Glomerular endothelial cell (primary cell): ENCODE measurements around the gene ACTN4. TPM values are rescaled to one million over a fixed set of nuclear protein-coding genes. Genes with fewer than 3 reads are reported as not detected.
"Not testable (repeated sequence)": the region's sequence is repeated elsewhere in the genome, so short reads cannot be mapped to it uniquely, and the experiment has no call there.

ENCODE experiments used
- DNase-seq: peaks from one replicate; pipeline ENCODE4 v3.0.0-alpha.2; 2011; ENCODE audit warnings: low read depth, low spot score; ENCODE audit errors: extremely low read depth
- total RNA-seq: library from RNA; depleted of rRNA; stranded (reverse); fragments of >200 nt; gene quantifications from 2 replicates; pipeline ENCODE4 v1.2.3, GENCODE V29; 2015

Gene ACTN4
- total RNA-seq, 1 donor from 2014 or later, result 882 TPM

GRCh38 chr19:38760805-38761517 is 113.5 kb downstream of the ACTN4 start:
- DNase-seq, result not testable (repeated sequence)

DNA sequence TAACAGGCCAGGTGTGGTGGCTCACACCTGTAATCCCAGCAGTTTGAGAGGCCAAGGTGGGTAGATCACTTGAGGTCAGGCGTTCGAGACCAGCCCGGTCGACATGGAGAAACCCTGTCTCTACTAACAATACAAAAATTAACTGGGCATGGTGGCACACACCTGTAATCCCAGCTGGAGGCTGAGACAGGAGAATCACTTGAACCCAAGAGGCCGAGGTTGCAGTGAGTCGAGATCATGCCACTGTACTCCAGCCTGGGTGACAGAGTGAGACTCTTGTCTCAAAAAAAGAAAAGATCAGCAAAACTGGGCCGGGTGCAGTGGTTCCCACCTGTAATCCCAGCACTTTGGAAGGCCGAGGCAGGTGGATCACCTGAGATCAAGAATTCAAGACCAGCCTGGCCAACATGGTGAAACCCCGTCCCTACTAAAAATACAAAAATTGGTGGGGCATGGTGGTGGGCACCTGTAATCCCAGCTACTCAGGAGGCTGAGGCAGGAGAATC is 114.5 kb downstream of the ACTN4 start:
- DNase-seq, result not testable (repeated sequence)

DNA sequence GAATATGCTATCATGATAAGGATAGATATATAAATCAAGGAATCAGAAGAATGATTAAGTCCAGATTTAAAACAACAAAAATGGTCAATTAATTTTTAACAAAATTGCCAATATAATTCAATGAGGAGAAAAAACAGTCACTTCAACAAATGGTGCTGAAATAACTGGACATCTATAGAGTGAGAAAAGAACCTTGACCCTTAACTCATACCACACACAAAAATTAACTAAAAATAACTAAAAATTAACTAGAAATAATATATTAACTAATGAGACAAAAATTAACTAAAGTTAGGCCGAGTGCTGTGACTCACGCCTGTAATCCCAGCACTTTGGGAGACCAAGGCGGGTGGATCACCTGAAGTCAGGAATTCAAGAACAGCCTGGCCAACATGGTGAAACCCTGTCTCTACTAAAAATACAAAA is 116.4 kb downstream of the ACTN4 start:
- DNase-seq, result no peak

DNA sequence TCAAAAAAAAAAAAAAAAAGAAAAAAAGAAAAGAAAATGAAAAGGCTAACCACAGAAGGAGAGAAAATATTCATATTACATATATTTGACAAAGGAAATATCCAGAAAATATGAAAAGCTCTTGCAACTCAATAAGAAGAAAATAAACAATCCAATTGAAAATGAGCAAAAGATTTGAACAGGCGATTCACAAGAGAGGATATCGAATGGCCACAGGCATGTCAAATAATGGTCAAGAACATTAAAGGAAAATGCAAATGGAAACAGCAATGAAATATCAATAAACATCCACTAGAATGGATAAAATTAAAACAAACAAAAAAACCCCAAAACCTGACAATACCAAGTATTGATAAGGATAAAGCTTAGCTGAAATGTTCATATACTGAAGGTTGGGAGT is 117.8 kb downstream of the ACTN4 start:
- no peak for DNase-seq

DNA sequence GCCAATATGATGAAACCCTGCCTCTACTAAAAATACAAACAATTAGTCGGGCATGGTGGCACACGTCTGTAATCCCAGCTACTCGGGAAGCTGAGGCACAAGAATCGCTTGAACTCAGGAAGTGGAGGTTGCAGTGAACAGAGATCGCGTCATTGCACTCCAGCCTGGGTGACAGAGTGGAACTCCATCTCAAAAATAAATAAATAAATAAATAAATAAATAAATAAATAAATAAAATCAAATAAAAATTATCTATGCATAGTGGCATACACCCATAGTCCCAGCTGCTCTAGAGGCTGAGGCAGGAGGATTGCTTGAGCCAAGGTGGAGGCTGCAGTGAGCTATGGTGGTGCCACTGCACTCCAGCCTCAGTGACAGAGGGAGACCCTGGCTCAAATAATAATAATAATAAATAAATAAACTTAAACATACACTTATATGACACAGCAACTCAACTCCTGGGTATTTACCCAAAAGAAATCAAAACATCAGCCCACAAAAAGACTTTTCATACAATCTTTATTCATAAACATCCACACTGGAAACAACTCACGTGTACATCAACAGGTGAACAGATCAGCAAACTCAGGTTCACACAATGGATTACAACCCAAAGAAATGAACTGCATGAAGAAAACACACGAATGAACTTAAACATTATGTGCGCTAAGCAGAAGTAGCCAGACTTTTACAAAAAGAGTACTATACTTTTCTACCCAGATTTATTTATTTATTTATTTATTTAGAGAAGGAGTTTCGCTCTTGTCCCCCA is 119.0 kb downstream of the ACTN4 start:
- no peak for DNase-seq

GRCh38 chr19:38769635-38770211 is 122.3 kb downstream of the ACTN4 start:
- peak; percentile 9 for DNase-seq

- DNase-seq, result not testable (repeated sequence)
Measured at GRCh38 chr19:38770228-38770948, 122.9 kb downstream of the ACTN4 start.

- not testable (repeated sequence) for DNase-seq
Measured at GRCh38 chr19:38770949-38771275, 123.5 kb downstream of the ACTN4 start.

DNA sequence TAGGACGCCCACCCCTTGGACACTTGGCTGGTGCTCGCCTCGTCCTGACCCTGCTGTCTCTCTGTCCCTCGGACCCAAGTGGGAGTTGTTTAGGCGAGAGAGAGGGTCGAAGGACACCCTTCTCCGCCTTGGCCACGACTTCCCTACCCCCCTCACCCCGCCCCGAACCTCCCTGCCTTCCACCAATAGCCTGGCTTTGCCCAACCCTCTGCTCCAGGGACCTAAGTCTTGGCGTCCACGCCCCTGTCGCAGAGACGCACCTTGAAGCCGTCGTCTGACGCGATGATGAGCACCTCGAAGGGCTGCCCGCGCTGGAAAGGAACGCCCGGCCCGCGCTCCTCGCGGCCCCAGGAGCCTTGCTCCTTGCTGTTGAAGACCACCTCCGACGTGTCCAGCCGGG is 124.1 kb downstream of the ACTN4 start:
- DNase-seq, result not testable (repeated sequence)

GRCh38 chr19:38773469-38774177 is 126.2 kb downstream of the ACTN4 start, which contains the start of gene LGALS7:
Gene LGALS7, minus strand, starts transcription at chr19:38773517. Its CDS starts 25 bp downstream, at chr19:38773492.
- no peak for DNase-seq

DNA sequence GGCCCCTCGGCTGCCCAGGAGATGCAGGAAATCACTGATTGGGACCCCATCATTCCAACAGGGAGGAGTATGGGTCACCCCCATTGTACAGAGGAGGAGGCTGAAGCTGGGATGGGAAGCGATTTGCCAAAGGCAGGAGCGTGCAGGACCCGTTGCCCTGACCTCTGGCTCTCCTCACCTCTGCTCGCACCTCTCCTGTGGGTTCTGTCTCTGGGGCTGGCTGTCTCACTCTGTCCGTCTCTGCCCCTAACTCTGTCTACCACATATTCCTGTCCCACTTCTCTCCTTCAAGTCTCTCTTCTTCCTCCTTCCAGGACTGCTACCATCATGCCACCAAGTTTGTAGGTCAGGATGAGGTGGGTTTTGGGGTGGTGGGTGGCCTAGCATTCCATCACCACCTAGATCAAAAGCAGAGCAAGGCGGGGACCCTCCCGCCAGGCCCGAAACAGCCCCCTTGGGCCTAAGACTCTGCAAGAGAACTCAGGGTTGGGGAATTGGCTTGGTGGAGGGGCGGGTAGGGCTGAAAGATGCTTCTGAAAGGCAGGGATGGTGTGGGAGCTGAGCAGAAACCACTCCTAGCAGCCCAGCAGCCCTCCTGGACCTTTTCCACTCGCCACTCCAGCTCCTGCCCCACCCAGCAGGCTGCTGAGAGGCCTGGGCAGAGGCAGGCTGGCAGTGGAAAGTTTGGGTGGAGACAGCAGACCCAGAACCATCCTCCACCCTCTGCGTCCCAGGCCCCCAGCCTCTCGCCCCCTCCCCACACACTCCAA is 126.9 kb downstream of the ACTN4 start:
- DNase-seq, result no peak

- no peak for DNase-seq
Measured at GRCh38 chr19:38778733-38779132, 131.3 kb downstream of the ACTN4 start.

DNA sequence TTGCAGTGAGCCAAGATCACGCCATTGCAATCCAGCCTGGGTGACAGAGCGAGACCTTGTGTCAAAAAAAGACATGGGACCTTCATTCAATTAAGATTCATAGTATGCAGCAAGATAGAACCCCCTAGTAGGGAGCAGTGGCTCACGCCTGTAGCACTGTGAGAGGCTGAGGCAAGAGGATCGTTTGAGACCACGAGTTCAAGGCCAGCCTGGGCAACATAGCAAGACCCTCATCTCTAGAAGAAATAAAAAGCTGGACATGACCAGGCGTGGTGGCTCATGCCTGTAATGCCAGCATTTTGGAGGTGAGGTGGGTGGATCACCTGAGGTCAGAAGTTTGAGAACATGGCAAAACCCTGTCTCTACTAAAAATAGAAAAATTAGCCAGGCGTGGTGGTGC is 133.0 kb downstream of the ACTN4 start:
- no peak for DNase-seq

- no peak for DNase-seq
Measured at GRCh38 chr19:38781058-38781457, 133.6 kb downstream of the ACTN4 start.

Other genes starting within 250 kb of the ACTN4 start
- 13.9 and 20.3 TPM in 2 replicates for gene FAM98C, start 244.6 kb upstream of the ACTN4 start, total RNA-seq
- gene RASGRP4, start 221.4 kb upstream of the ACTN4 start, total RNA-seq, result not detected in 2 replicates
- gene RYR1, start 214.0 kb upstream of the ACTN4 start, total RNA-seq, result 0.05 and 0.06 TPM in 2 replicates
- 0.39 TPM in 1 of 2 replicates, not detected in the other for gene MAP4K1, start 29.7 kb upstream of the ACTN4 start, total RNA-seq
- gene EIF3K, start 28.5 kb upstream of the ACTN4 start, total RNA-seq, result 392 and 501 TPM in 2 replicates
- gene CAPN12, start 96.8 kb downstream of the ACTN4 start, total RNA-seq, result 0.34 and 0.93 TPM in 2 replicates
- not detected in 2 replicates for gene LGALS7, start 125.9 kb downstream of the ACTN4 start, total RNA-seq
- not detected in 2 replicates for gene LGALS7B, start 141.6 kb downstream of the ACTN4 start, total RNA-seq
- 0.47 TPM in 1 of 2 replicates, not detected in the other for gene LGALS4, start 165.3 kb downstream of the ACTN4 start, total RNA-seq
- gene ECH1, start 184.1 kb downstream of the ACTN4 start, total RNA-seq, result 48.6 and 52.1 TPM in 2 replicates
- gene HNRNPL, start 202.3 kb downstream of the ACTN4 start, total RNA-seq, result 218 and 237 TPM in 2 replicates
- 3.3 and 5.8 TPM in 2 replicates for gene RINL, start 230.6 kb downstream of the ACTN4 start, total RNA-seq